ENCODE results near the gene USP21. TPM values are rescaled to one million over a fixed set of nuclear protein-coding genes. Genes with fewer than 3 reads are reported as not detected.

Gene USP21
- total RNA-seq, 2 donors from 2014 or later = 23.2 to 28.8 TPM

- ATAC-seq (ENCODE audit: insufficient number of reproducible peaks, low FRiP score, low read depth) = no peak
These were observed 55.1 kb downstream of the USP21 start for GRCh38 chr1:161214369-161214768.

GRCh38 chr1:161215076-161215475, 55.8 kb downstream of the USP21 start, which contains the start of gene FCER1G:
FCER1G (plus strand) TSS chr1:161215295; CDS start chr1:161215322, 27 bp downstream.
- no peak for ATAC-seq (ENCODE audit: insufficient number of reproducible peaks, low FRiP score, low read depth)
- DNase-seq (ENCODE audit: low spot score) = no peak
- TF ChIP-seq CTCF (IDR thresholded peaks at IDR 0.05) = no peak
- H3K27me3 ChIP-seq (replicated peaks; ENCODE audit: insufficient read depth) = no peaks in the 10 kb centered on the region
- no peaks in the 10 kb centered on the region for H3K9me3 ChIP-seq
- H3K4me3 ChIP-seq = peak within 1 kb of the TSS; percentile 59
- peaks cover 45% of the 10 kb centered on the region for H3K36me3 ChIP-seq
- no peaks in the 10 kb centered on the region for H3K4me1 ChIP-seq (ENCODE audit: control insufficient read depth in 1 of 2, low read depth in 2 of 2)
- peak within 1 kb of the TSS in 1 of 2 donors; percentile 53 for H3K27ac ChIP-seq

More at GRCh38 chr1:161214369-161214768, 55.1 kb downstream of the USP21 start:
- H3K27ac ChIP-seq = peak overlapping the region in 1 of 2 donors; percentile 16
- H3K4me1 ChIP-seq (ENCODE audit: control insufficient read depth in 1 of 2, low read depth in 2 of 2) = no peaks in the 10 kb centered on the region
- peaks cover 49% of the 10 kb centered on the region for H3K36me3 ChIP-seq
- no peak for DNase-seq (ENCODE audit: low spot score)
- H3K9me3 ChIP-seq = no peaks in the 10 kb centered on the region
- H3K27me3 ChIP-seq (replicated peaks; ENCODE audit: insufficient read depth) = no peaks in the 10 kb centered on the region
- no peak for TF ChIP-seq CTCF (IDR thresholded peaks at IDR 0.05)
- H3K4me3 ChIP-seq = no peak overlapping the region

Other genes starting within 250 kb of the USP21 start
- gene ITLN2, start 204.7 kb upstream of the USP21 start, total RNA-seq = 1 to 10 TPM in 1 of 2 donors, not detected in 1; 3.0 TPM
- 10 to 100 TPM; 19.1 to 20.7 TPM for gene F11R, start 138.3 kb upstream of the USP21 start, total RNA-seq
- 10 to 100 TPM; 19.9 to 34.2 TPM for gene TSTD1, start 120.5 kb upstream of the USP21 start, total RNA-seq
- gene USF1, start 113.5 kb upstream of the USP21 start, total RNA-seq = 10 to 100 TPM; 57.9 to 69.4 TPM
- gene ARHGAP30, start 89.6 kb upstream of the USP21 start, total RNA-seq = 10 to 100 TPM; 16.4 to 16.9 TPM
- under 1 TPM in 1 of 2 donors, not detected in 1; 0.14 TPM for gene NECTIN4, start 69.9 kb upstream of the USP21 start, total RNA-seq
- 1 to 10 TPM; 7.9 to 8.6 TPM for gene KLHDC9, start 61.1 kb upstream of the USP21 start, total RNA-seq
- gene PFDN2, start 41.5 kb upstream of the USP21 start, total RNA-seq = 10 to 100 TPM; 22.7 to 92.7 TPM
- gene NIT1, start 41.4 kb upstream of the USP21 start, total RNA-seq = 10 to 100 TPM; 25.3 to 42.1 TPM
- 10 to 100 TPM; 30.7 to 34.3 TPM for gene DEDD, start 26.8 kb upstream of the USP21 start, total RNA-seq
- 10 to 100 TPM; 54.2 to 73.9 TPM for gene UFC1, start 5.5 kb upstream of the USP21 start, total RNA-seq
- 10 to 100 TPM; 18.2 to 33.6 TPM for gene PPOX, start 6.9 kb downstream of the USP21 start, total RNA-seq
- 100 to 1,000 TPM in 1 of 2 donors, 10 to 100 TPM in 1; 36.4 to 145 TPM for gene B4GALT3, start 18.0 kb downstream of the USP21 start, total RNA-seq
- 100 to 1,000 TPM in 1 of 2 donors, 10 to 100 TPM in 1; 15.0 to 171 TPM for gene ADAMTS4, start 39.6 kb downstream of the USP21 start, total RNA-seq
- gene NDUFS2, start 42.9 kb downstream of the USP21 start, total RNA-seq = 10 to 100 TPM; 61.5 to 63.5 TPM
- gene FCER1G, start 55.8 kb downstream of the USP21 start, total RNA-seq = 100 to 1,000 TPM in 1 of 2 donors, 10 to 100 TPM in 1; 82.9 to 101 TPM
- gene APOA2, start 64.1 kb downstream of the USP21 start, total RNA-seq = not detected
- 10 to 100 TPM; 12.8 to 13.4 TPM for gene TOMM40L, start 66.6 kb downstream of the USP21 start, total RNA-seq
- gene NR1I3, start 78.7 kb downstream of the USP21 start, total RNA-seq = not detected
- 1 to 10 TPM in 1 of 2 donors, under 1 TPM in 1; 0.68 to 1.8 TPM for gene PCP4L1, start 99.2 kb downstream of the USP21 start, total RNA-seq
- 1 to 10 TPM; 2.7 to 2.8 TPM for gene MPZ, start 150.5 kb downstream of the USP21 start, total RNA-seq
- 10 to 100 TPM; 38.9 to 95.7 TPM for gene SDHC, start 154.9 kb downstream of the USP21 start, total RNA-seq
- gene CFAP126, start 208.4 kb downstream of the USP21 start, total RNA-seq = not detected

All from thoracic aorta (tissue), 2 donors.